AG04449 (cell line): ENCODE data around the gene RUNX1.
"Not testable (repeated sequence)": the region's sequence is repeated elsewhere in the genome, so short reads cannot be mapped to it uniquely, and the experiment has no call there.

Experiments
- CTCF ChIA-PET: fragments of 350-600 bp; formaldehyde crosslinking; extraction: SDS; loops from one replicate; lab custom pipeline; 2021; ENCODE audit warnings: antibody characterized with exemption; lab: Yijun Ruan, JAX
- POLR2A ChIA-PET: fragments of 400-600, 350-600 bp; formaldehyde crosslinking; extraction: SDS; loops from one replicate; lab custom pipeline; 2020; ENCODE audit warnings: antibody characterized with exemption, inconsistent platforms; lab: Yijun Ruan, JAX
- DNase-seq: peaks from one replicate; pipeline ENCODE4 v3.0.0-alpha.2; 2010; ENCODE audit warnings: low read depth, low spot score
- H3K4me3 ChIP-seq: 2 replicates; pipeline ENCODE4 v1.5.1; 2011; ENCODE audit warnings: low read depth, mild to moderate bottlenecking, control low read depth, low read length
- CTCF ChIP-seq: IDR thresholded peaks from one replicate; pipeline ENCODE4 v1.5.1; 2011; ENCODE audit warnings: mild to moderate bottlenecking, moderate library complexity, low read length, control low read depth, inconsistent platforms; ENCODE audit not compliant: insufficient read depth; ENCODE audit errors: missing control alignments

Gene RUNX1

GRCh38 chr21:34960687-34961086 is 88.4 kb downstream of the RUNX1 start:
- TF ChIP-seq CTCF: no peak
- CTCF ChIA-PET: no interaction called here
- no peak overlapping the region for H3K4me3 ChIP-seq
- POLR2A ChIA-PET: no interaction called here
- DNase-seq: no peak

GRCh38 chr21:34959607-34960006 is 89.5 kb downstream of the RUNX1 start:
- ChIA-PET POLR2A (no interaction called here), CTCF (interaction anchor here (0.6 kb wide), 1 partner anchor 815 kb away, joined by 3 read pairs; no protein-coding TSS in a partner anchor)
- DNase-seq: no peak
- H3K4me3 ChIP-seq: no peak overlapping the region
- TF ChIP-seq CTCF: no peak

GRCh38 chr21:34958040-34958439 is 91.1 kb downstream of the RUNX1 start:
- ChIA-PET CTCF (no interaction called here), POLR2A (no interaction called here)
- TF ChIP-seq CTCF: no peak
- H3K4me3 ChIP-seq: no peak overlapping the region
- no peak for DNase-seq

- ChIA-PET CTCF (interaction anchor here (1.3 to 2.2 kb wide), 2 partner anchors 9 to 10 kb away, joined by 5 to 7 read pairs; no protein-coding TSS in a partner anchor), POLR2A (interaction anchor here (0.5 kb wide), 1 partner anchor 11 kb away, joined by 3 read pairs; no protein-coding TSS in a partner anchor)
- TF ChIP-seq CTCF: no peak
- no peak for DNase-seq
- H3K4me3 ChIP-seq: no peak overlapping the region
These were observed 92.4 kb downstream of the RUNX1 start for GRCh38 chr21:34956416-34957316.

GRCh38 chr21:34953950-34954349 is 95.2 kb downstream of the RUNX1 start:
- DNase-seq: no peak
- CTCF ChIA-PET: interaction anchor here (1.5 kb wide), 1 partner anchor 12 kb away, joined by 4 read pairs; no protein-coding TSS in a partner anchor
- H3K4me3 ChIP-seq: no peak overlapping the region
- TF ChIP-seq CTCF: no peak
- POLR2A ChIA-PET: no interaction called here

GRCh38 chr21:34952701-34953100 is 96.4 kb downstream of the RUNX1 start:
- no peak for TF ChIP-seq CTCF
- CTCF ChIA-PET: no interaction called here
- POLR2A ChIA-PET: no interaction called here
- no peak overlapping the region for H3K4me3 ChIP-seq
- DNase-seq: no peak

GRCh38 chr21:34951868-34952267 is 97.2 kb downstream of the RUNX1 start:
- CTCF ChIA-PET, POLR2A ChIA-PET, DNase-seq, H3K4me3 ChIP-seq: not testable (repeated sequence)
